Measurements from ENCODE around the gene UGT1A7. TPM values are rescaled to one million over a fixed set of nuclear protein-coding genes. Genes with fewer than 3 reads are reported as not detected.

Gene UGT1A7
- total RNA-seq, 1 experiment from 2014 or later = not detected

DNA sequence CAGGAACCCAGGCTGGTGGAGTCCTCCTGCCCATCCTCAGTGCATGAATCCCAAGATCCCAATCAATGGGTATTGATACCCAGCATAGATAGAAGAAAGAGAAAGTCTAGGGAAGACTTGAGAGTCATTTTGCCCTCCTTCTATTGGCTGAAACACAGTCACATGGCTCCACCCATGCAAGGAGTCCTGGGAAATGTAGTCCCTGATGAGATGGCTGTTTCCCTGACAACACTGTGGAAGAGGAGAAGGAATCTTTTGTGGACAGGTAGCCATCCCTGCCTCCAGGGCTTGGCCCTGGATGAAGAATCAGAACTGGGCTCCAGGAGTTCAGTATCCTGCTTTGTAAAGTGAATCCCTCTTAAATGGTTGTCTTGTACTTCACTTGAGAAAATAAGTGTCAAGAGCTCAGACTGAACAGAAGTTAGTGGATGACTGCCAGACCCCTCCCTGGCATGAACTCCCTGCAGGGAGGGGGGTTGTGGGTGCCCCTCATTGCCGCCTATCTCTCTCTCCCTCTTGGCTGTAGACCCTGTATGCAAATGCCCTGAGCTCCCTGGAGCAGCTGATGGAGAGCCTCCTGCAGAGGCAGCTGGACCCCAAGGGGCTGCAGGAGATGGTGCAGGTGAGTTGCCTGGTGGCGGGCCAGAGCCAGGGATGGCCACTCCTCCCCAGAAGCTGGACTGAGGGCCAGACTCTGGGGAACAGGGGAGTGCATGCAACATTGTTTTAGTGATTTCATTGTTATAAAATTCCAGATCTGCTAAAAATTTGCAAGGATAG is 132.5 kb downstream of the UGT1A7 start:
- DNase-seq (ENCODE audit: extremely low read depth, low read depth) = no peak

GRCh38 chr2:233815861-233816260 is 134.2 kb downstream of the UGT1A7 start:
- DNase-seq (ENCODE audit: extremely low read depth, low read depth) = no peak

DNA sequence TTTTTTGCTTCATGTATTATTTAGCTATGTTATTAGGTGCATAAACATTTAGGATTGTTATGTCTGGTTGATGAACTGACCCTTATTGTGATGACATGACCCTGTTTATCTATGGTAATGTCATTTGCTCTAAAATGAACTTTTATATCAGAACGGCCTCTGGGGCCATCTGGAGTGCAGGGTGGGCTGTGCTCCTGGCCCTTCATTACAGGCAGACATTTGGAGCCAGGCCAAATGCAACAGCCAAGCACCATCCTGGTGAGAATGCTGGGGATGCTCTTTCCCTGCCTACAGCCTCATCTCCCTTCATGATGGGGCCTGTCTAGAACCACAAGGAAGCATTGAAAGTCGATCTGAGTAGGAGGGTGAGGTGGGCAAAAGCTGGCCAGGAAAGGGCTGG is 134.6 kb downstream of the UGT1A7 start:
- DNase-seq (ENCODE audit: extremely low read depth, low read depth) = no peak

- DNase-seq (ENCODE audit: extremely low read depth, low read depth) = no peak
These were observed 135.1 kb downstream of the UGT1A7 start for GRCh38 chr2:233816771-233817170.

DNA sequence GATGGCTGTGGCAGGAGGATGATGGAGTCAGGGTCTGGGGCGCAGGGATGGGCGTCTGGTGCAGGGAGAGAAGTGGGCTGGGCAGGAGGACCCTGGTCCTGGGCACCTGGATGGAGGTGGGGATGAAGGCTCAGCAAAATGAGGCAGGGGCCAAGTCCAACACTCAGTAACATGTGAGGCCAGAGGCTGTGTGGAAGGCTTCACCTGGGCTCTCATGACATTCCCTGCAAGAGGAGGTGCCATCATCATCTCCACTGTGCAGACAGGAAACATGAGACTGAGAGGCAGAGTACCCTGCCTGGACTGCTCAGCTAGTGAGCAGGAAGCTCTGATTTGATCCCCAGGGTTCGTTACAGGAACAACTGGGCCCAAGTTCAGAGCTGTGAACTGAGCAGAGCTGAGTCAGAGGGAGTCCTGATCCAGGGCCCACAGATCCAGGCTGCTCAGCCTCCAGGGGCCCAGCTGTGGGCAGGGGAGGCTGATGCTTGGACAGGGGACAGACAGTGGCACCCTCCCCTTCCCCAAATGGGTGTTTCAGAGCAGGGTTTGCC is 135.7 kb downstream of the UGT1A7 start:
- no peak for DNase-seq (ENCODE audit: extremely low read depth, low read depth)

DNA sequence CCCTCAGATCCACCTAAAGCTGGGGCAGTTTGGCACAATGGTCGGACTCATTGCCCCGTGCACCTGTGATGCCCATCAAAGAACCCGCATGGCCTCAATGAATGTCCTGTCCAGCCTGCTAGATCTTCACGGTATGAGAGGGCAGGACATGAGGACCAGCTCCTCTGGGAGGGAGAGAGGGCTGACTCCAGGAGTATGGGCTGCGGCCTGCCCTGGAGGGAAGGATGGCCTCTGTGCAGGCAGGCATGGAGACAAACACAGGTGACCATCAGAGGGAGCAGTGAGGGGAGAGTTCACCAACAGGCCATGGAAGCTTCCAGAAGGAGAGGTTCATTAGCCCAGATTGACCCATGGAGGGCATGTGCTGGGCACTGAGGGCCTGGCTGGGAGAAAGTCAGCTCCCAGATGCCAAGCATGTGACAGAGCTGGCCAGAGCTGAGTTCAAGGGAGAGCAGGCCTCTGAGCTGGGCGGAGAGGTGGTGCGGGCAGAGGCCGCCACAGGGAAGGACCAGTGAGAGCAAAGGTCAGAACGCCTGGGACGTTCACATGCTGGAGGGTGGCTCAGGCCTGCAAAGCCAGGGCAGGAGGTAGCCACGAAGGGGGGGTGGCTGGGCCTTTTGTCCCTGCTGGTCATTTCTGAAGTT is 136.4 kb downstream of the UGT1A7 start:
- no peak for DNase-seq (ENCODE audit: extremely low read depth, low read depth)

GRCh38 chr2:233818639-233819621 is 137.2 kb downstream of the UGT1A7 start:
- no peak for DNase-seq (ENCODE audit: extremely low read depth, low read depth)

DNA sequence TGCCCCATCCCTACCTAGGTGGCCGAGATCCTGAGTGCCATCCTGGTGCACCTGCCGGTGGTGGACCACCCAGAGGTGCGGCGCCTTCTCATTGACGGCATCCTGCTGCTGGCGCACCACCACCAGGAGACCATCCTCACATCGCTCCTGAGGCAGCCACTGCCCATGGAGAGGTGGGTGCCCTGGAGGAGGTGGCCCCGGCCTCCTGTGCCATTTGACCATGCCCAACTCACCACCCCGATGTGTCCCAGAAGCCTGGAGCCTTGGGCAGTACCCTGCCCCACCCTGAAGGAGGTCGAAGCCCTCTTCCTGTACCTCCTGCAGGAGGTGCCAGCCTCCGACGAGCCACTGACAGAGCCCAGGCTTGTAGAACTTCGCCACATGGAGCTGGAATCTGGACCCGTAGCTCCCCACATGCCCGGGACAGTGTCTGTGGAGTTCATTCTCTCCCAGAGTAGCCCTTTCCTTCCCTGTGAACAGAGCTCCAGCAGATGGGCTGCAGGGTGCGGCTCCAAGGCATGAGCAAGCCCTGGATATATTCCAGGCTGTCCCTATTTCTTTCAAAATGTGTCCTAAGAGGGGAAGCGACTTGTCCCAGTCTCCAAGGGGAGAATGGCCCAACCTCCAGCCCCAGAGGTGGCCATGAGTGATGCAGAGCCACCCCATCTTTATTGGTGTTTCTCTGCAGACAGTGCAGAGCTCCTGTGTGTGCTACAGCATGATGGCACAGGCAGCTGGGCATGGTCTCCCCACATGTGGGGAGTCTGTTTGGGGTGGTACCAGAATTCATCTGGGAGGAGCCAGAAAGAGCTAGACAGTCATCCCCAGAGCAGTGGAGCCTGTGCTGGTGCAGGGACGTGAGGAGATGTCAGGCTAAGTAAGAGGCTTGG is 138.4 kb downstream of the UGT1A7 start:
- DNase-seq (ENCODE audit: extremely low read depth, low read depth) = no peak

DNA sequence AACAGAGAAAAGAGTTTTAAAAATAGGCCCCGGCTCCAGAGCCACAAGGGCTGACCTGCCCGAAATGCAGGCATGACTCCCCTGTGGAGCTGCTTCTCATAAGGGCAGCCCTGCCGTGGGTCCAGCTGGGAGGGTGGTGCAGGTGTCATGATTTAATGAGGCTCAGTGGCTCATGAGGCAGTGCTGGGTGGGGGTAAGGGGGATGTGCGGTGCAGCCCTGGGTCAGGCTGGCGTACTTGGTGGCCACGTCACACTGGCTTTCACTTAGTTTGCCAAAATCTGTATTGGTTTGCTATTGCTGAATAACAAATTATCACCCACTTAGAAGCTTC is 139.0 kb downstream of the UGT1A7 start:
- DNase-seq (ENCODE audit: extremely low read depth, low read depth) = no peak

- DNase-seq (ENCODE audit: extremely low read depth, low read depth) = no peak
These were observed 139.5 kb downstream of the UGT1A7 start for GRCh38 chr2:233821196-233821595.

DNA sequence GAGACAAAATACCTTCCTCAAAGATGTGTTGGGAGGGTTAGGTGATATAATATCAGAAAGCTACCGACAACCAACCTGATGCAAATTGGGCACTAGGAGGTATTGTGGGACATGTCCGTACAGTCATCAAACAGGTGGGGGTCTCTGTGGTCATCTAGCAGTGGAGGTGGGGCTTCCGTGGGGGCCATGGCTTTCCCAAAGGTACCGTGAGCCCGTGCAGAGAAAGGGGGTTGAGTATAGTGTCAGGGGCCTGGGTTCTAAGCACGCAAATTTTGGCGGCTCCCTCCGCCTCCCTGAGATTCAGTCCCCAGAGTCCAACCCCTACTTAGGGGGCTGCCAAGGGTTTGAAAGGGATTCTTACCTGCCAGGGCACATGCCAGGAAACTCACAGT is 140.0 kb downstream of the UGT1A7 start:
- no peak for DNase-seq (ENCODE audit: extremely low read depth, low read depth)

DNA sequence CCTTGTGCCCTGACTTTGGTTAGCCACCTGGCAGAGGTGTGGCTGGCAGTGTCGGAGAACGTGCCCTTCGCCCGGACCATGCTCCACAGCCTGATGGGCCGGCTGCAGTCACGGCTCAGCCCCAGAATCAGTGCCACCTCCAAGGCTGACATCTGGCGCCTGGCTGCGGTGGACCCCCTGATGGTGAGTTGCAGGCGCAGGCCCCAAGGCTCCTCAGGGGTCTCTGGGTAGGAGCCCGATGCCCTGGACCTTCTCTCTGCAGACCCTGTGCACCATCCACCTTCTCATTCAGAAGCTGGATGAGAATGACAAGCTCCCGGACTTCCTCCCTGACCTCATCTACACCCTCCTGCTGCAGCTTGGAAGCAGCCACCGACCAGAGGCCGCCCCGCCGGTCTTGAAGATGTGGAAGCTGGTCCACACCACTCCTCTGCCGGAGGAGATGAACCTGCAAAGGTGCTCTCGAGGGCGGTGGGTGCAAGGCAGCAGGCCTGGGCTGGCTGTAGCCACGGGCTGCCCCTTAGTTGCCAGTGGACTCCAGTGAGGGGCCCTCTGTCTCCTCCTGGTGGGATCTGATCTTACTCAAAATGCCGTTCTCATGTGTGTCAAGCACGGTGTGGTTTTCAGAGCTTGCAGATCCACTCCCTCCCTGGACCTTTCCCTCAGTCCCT is 140.5 kb downstream of the UGT1A7 start:
- DNase-seq (ENCODE audit: extremely low read depth, low read depth) = no peak

Other genes with a start within 250 kb of the UGT1A7 start
- 41.0 and 43.6 TPM in 2 replicates for gene USP40, start 115.1 kb upstream of the UGT1A7 start, total RNA-seq (2014; rRNA removed; shearing (Covaris generic))
- not detected in 2 replicates for gene UGT1A8, start 64.3 kb upstream of the UGT1A7 start, total RNA-seq (2014; rRNA removed; shearing (Covaris generic))
- gene UGT1A10, start 45.5 kb upstream of the UGT1A7 start, total RNA-seq (2014; rRNA removed; shearing (Covaris generic)) = not detected in 2 replicates
- gene UGT1A9, start 10.0 kb upstream of the UGT1A7 start, total RNA-seq (2014; rRNA removed; shearing (Covaris generic)) = not detected in 2 replicates
- not detected in 2 replicates for gene UGT1A6, start 11.0 kb downstream of the UGT1A7 start, total RNA-seq (2014; rRNA removed; shearing (Covaris generic))
- gene UGT1A5, start 31.0 kb downstream of the UGT1A7 start, total RNA-seq (2014; rRNA removed; shearing (Covaris generic)) = not detected in 2 replicates
- gene UGT1A4, start 36.8 kb downstream of the UGT1A7 start, total RNA-seq (2014; rRNA removed; shearing (Covaris generic)) = 0.20 TPM in 1 of 2 replicates, not detected in the other
- gene UGT1A3, start 47.1 kb downstream of the UGT1A7 start, total RNA-seq (2014; rRNA removed; shearing (Covaris generic)) = not detected in 2 replicates
- not detected in 2 replicates for gene UGT1A1, start 78.4 kb downstream of the UGT1A7 start, total RNA-seq (2014; rRNA removed; shearing (Covaris generic))
- gene MROH2A, start 96.4 kb downstream of the UGT1A7 start, total RNA-seq (2014; rRNA removed; shearing (Covaris generic)) = not detected in 2 replicates
- gene HJURP, start 172.6 kb downstream of the UGT1A7 start, total RNA-seq (2014; rRNA removed; shearing (Covaris generic)) = 97.8 and 106 TPM in 2 replicates
- not detected in 2 replicates for gene TRPM8, start 235.5 kb downstream of the UGT1A7 start, total RNA-seq (2014; rRNA removed; shearing (Covaris generic))